ENCODE data around the gene CDRT15.
"Not testable (repeated sequence)": the region's sequence is repeated elsewhere in the genome, so short reads cannot be mapped to it uniquely, and the experiment has no call there.

Gene CDRT15

GRCh38 chr17:14198013-14198412, 38.6 kb downstream of the CDRT15 start:
- no peak for DNase-seq (ENCODE audit: low read depth)
- TF ChIP-seq, protein P1, sequence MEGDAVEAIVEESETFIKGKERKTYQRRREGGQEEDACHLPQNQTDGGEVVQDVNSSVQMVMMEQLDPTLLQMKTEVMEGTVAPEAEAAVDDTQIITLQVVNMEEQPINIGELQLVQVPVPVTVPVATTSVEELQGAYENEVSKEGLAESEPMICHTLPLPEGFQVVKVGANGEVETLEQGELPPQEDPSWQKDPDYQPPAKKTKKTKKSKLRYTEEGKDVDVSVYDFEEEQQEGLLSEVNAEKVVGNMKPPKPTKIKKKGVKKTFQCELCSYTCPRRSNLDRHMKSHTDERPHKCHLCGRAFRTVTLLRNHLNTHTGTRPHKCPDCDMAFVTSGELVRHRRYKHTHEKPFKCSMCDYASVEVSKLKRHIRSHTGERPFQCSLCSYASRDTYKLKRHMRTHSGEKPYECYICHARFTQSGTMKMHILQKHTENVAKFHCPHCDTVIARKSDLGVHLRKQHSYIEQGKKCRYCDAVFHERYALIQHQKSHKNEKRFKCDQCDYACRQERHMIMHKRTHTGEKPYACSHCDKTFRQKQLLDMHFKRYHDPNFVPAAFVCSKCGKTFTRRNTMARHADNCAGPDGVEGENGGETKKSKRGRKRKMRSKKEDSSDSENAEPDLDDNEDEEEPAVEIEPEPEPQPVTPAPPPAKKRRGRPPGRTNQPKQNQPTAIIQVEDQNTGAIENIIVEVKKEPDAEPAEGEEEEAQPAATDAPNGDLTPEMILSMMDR (IDR thresholded peaks at IDR 0.05; ENCODE audit: low read depth, low read length, missing control alignments) = no peak
- H3K4me3 ChIP-seq (ENCODE audit: low read depth, low read length) = no peak overlapping the region

DNA sequence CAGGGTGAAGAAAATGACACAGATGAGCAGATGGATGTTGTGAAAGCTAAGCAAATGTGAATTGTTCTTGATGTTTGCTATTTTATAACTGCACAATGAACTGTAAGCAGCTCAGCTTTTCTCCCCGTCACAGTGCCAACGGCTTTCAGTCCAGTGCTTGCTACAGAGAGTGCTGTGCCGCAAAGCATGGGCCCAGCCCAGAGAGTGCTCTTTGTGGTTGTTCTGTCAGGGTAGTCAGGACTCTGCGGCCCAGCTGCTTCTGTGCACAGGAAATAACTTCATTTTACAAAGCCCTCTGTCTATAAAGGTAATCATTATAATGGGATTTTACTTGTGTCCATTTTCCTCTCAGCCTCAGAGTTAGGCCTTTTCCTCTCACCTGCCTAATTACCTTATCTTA, 39.1 kb downstream of the CDRT15 start:
- TF ChIP-seq, protein P1 (IDR thresholded peaks at IDR 0.05; ENCODE audit: low read depth, low read length, missing control alignments) = no peak
- no peak overlapping the region for H3K4me3 ChIP-seq (ENCODE audit: low read depth, low read length)
- DNase-seq (ENCODE audit: low read depth) = no peak

- TF ChIP-seq, protein P1 (IDR thresholded peaks at IDR 0.05; ENCODE audit: low read depth, low read length, missing control alignments) = no peak
- no peak for DNase-seq (ENCODE audit: low read depth)
- no peak overlapping the region for H3K4me3 ChIP-seq (ENCODE audit: low read depth, low read length)
These were observed 39.6 kb downstream of the CDRT15 start for GRCh38 chr17:14197057-14197456.

DNA sequence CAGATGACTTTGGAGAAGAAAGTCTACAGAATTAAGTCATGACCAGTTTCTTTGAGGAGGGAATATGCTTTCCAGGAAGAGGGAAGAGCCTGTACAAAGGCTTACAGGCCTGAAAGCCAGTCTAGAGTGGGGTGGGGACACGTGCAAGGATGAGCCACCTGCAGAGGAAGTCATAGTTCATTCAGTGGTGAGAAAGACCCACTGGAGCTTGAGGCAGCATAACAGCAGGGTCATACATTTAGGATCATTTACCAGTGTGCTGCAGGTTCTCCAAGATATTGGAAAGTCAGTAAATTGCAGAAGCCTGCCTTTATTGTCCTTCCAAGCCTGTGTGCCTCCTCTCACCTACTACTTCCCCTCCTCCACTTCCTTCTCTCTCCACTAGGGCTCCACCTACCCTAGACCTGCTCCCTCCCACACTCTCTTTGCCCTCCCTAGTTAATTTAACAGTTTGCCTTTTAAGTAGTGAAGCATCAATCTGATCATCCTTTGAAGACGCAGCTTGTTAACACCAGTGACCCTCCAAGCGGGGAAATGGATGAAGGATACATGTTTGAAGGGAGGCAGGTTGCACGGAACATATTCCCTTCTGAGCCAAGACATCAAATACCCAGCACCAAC, 40.2 kb downstream of the CDRT15 start:
- no peak for DNase-seq (ENCODE audit: low read depth)
- TF ChIP-seq, protein P1 (IDR thresholded peaks at IDR 0.05; ENCODE audit: low read depth, low read length, missing control alignments) = peak; percentile 61
- no peak overlapping the region for H3K4me3 ChIP-seq (ENCODE audit: low read depth, low read length)

DNA sequence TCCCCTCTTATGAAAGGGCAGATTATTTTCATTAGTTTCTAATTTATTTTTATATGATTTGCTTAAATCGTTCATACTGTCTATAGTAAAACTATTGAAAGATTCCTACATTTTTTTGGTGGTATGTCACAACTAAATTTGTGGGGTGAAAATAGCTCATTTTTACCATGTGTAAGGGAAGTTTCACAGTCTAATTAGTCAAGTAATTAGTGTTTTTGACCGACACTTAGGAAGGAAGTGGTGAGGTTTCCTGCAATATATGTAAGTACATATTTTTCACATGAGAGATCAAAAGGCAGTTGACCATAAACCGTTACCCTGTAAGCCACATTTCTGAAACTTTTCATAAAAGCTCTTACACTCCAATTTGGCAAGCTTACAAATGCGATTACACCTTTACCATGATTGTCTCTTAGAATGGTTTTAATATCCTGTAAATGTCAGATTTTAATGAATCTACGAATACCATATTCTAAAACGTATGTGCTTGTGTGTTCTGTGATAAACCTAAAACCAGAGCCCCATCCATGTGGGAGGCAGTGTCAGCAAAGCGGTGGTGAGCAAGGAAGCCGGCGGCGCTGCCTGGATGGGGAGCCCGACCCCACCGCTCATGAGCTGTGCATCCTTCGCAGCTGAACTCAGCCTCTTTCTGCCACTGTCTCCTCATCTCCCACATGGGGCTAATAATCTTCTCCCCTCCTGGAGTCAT, 43.9 kb downstream of the CDRT15 start:
- DNase-seq (ENCODE audit: low read depth); H3K4me3 ChIP-seq (ENCODE audit: low read depth, low read length): not testable (repeated sequence)

DNA sequence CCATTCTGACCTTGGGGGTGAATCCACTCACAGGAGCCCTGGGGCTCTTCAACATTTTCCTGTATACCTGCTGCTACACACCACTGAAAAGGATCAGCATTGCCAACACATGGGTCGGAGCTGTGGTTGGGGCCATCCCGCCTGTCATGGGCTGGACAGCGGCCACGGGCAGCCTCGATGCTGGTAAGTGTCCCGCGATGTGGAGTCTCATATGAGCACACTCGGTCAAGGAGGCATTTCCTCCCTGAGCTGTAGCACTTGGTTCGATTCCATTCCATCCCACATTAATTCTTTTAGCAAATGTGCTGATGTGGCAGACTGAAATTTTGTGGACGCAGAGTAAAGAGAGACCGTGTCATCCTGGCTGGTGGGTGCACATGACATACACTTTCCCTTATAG, 44.6 kb downstream of the CDRT15 start:
- DNase-seq (ENCODE audit: low read depth); H3K4me3 ChIP-seq (ENCODE audit: low read depth, low read length): not testable (repeated sequence)

DNA sequence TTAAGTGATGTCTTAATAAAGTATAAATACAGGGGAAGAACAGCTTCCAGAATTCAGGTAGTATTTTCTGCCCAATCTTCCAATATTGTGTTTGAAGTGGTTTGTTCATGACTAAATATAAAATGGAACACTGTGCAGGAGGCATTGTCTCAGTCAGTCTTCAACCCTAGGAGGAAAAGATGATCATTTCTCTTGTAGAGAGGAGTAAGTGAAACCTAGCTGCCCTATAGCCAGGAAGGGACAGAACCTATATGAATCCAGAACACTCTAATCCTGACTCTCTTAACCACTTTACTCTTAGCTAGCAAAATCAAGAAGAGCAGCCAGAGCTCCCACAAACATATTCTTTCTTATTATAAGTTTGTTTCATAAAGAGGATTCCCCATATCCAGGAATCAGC, 45.2 kb downstream of the CDRT15 start:
- DNase-seq (ENCODE audit: low read depth); H3K4me3 ChIP-seq (ENCODE audit: low read depth, low read length): not testable (repeated sequence)

- not testable (repeated sequence) for H3K4me3 ChIP-seq (ENCODE audit: low read depth, low read length); DNase-seq (ENCODE audit: low read depth)
These were observed 45.9 kb downstream of the CDRT15 start for GRCh38 chr17:14190774-14191173.

DNA sequence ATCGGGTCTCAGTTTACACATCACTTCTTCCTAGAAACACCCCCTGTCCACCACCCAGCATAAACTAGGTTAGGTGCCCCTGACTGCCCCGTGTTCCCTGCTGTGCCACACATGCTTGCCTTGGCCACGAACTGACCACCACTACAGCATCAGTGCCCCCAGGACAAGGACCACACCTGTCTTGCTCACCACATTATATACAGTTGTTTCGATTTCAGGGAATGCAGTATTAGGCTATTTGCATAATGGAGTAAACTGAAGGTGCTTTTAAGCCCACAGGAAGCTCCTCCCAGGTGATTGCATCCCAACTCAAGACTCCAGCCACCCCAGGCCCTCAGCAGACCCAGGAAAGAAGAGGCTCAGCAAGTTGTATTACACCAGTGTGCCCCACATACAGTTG, 50.2 kb downstream of the CDRT15 start:
- DNase-seq (ENCODE audit: low read depth); H3K4me3 ChIP-seq (ENCODE audit: low read depth, low read length): not testable (repeated sequence)
